ENCODE data around the gene DNTT. TPM values are rescaled to one million over a fixed set of nuclear protein-coding genes. Genes with fewer than 3 reads are reported as not detected.

The DNTT gene
- total and polyA plus RNA-seq, 5 experiments from 2014 or later, result not detected

- Mint-ChIP-seq H3K4me3 (no peak overlapping the region), H3K27me3 (no peaks in the 10 kb centered on the region), H3K27ac (no peak overlapping the region), H3K9me3 (peaks cover 0 to 2% (median 0%) of the 10 kb centered on the region in 9 donors), H3K4me1 (peaks cover 0 to 2% (median 0%) of the 10 kb centered on the region in 4 donors), H3K36me3 (no peaks in the 10 kb centered on the region)
- DNase-seq (no peak), ATAC-seq (no peak)
- POLR2A ChIA-PET, result no interaction called here
These were observed 61.3 kb downstream of the DNTT start for GRCh38 chr10:96365571-96365970.

GRCh38 chr10:96366508-96366907, 62.3 kb downstream of the DNTT start:
- no peaks in the 10 kb centered on the region for H3K36me3 Mint-ChIP-seq
- no peak overlapping the region for H3K4me3 Mint-ChIP-seq
- no peak for DNase-seq
- peaks cover 0 to 5% (median 0%) of the 10 kb centered on the region in 4 donors for H3K4me1 Mint-ChIP-seq
- H3K9me3 Mint-ChIP-seq, result peaks cover 0 to 2% (median 0%) of the 10 kb centered on the region in 9 donors
- POLR2A ChIA-PET, result no interaction called here
- peak overlapping the region in 1 of 10 donors; percentile 7 for H3K27ac Mint-ChIP-seq
- H3K27me3 Mint-ChIP-seq, result no peaks in the 10 kb centered on the region
- ATAC-seq, result no peak

- DNase-seq (no peak), ATAC-seq (no peak)
- Mint-ChIP-seq H3K9me3 (peaks cover 0 to 2% (median 0%) of the 10 kb centered on the region in 9 donors), H3K4me3 (no peak overlapping the region), H3K4me1 (peaks cover 0 to 5% (median 0%) of the 10 kb centered on the region in 4 donors), H3K27me3 (no peaks in the 10 kb centered on the region), H3K36me3 (no peaks in the 10 kb centered on the region), H3K27ac (peak overlapping the region in 1 of 10 donors; percentile 18)
- POLR2A ChIA-PET, result no interaction called here
These were observed 63.2 kb downstream of the DNTT start for GRCh38 chr10:96367470-96367869.

- H3K27me3 Mint-ChIP-seq, result peaks cover 0 to 8% (median 0%) of the 10 kb centered on the region in 5 donors
- no peak overlapping the region for H3K27ac Mint-ChIP-seq
- no peaks in the 10 kb centered on the region for H3K36me3 Mint-ChIP-seq
- no peak for DNase-seq
- H3K9me3 Mint-ChIP-seq, result no peaks in the 10 kb centered on the region
- H3K4me3 Mint-ChIP-seq, result no peak overlapping the region
- POLR2A ChIA-PET, result no interaction called here
- no peak for ATAC-seq
- H3K4me1 Mint-ChIP-seq, result peaks cover 0 to 5% (median 0%) of the 10 kb centered on the region in 4 donors
These were observed 64.7 kb downstream of the DNTT start for GRCh38 chr10:96368971-96369370.

GRCh38 chr10:96369890-96370583, 65.8 kb downstream of the DNTT start:
- no peaks in the 10 kb centered on the region for H3K9me3 Mint-ChIP-seq
- H3K27me3 Mint-ChIP-seq, result peaks cover 0 to 10% (median 6%) of the 10 kb centered on the region in 5 donors
- H3K36me3 Mint-ChIP-seq, result no peaks in the 10 kb centered on the region
- no peak overlapping the region for H3K4me3 Mint-ChIP-seq
- DNase-seq, result no peak
- no peak overlapping the region for H3K27ac Mint-ChIP-seq
- peaks cover 5 to 11% (median 8%) of the 10 kb centered on the region in 4 donors for H3K4me1 Mint-ChIP-seq
- POLR2A ChIA-PET, result no interaction called here
- ATAC-seq, result no peak

- POLR2A ChIA-PET, result no interaction called here
- Mint-ChIP-seq H3K27me3 (peaks cover 0 to 14% (median 10%) of the 10 kb centered on the region in 5 donors), H3K9me3 (no peaks in the 10 kb centered on the region), H3K27ac (no peak overlapping the region), H3K4me3 (no peak overlapping the region), H3K36me3 (no peaks in the 10 kb centered on the region), H3K4me1 (peaks cover 10 to 17% (median 14%) of the 10 kb centered on the region in 4 donors)
- peak in 1 of 2 donors; percentile 40 for ATAC-seq
- peak in 9 of 10 donors; percentile 14 to 70 (median 49) for DNase-seq
These were observed 66.4 kb downstream of the DNTT start for GRCh38 chr10:96370584-96371157.

- POLR2A ChIA-PET, result no interaction called here
These were observed 67.1 kb downstream of the DNTT start for GRCh38 chr10:96371356-96371755.

GRCh38 chr10:96374004-96374403, 69.8 kb downstream of the DNTT start:
- H3K27me3 Mint-ChIP-seq, result peaks cover 0 to 15% (median 10%) of the 10 kb centered on the region in 5 donors
- peak overlapping the region in 1 of 10 donors; percentile 71 for H3K27ac Mint-ChIP-seq
- no peak for DNase-seq
- H3K9me3 Mint-ChIP-seq, result no peaks in the 10 kb centered on the region
- peaks cover 10 to 18% (median 15%) of the 10 kb centered on the region in 4 donors for H3K4me1 Mint-ChIP-seq
- POLR2A ChIA-PET, result no interaction called here
- ATAC-seq, result no peak
- H3K36me3 Mint-ChIP-seq, result no peaks in the 10 kb centered on the region
- peak overlapping the region; percentile 74 to 90 (median 84) for H3K4me3 Mint-ChIP-seq

More at GRCh38 chr10:96371356-96371755, 67.1 kb downstream of the DNTT start:
- DNase-seq (no peak), ATAC-seq (no peak)
- no peaks in the 10 kb centered on the region for H3K9me3 Mint-ChIP-seq
- H3K27ac Mint-ChIP-seq, result no peak overlapping the region
- peaks cover 10 to 18% (median 15%) of the 10 kb centered on the region in 4 donors for H3K4me1 Mint-ChIP-seq
- no peak overlapping the region for H3K4me3 Mint-ChIP-seq
- H3K36me3 Mint-ChIP-seq, result no peaks in the 10 kb centered on the region
- peaks cover 0 to 15% (median 10%) of the 10 kb centered on the region in 5 donors for H3K27me3 Mint-ChIP-seq

GRCh38 chr10:96374639-96374984, 70.4 kb downstream of the DNTT start:
- peaks cover 10 to 18% (median 15%) of the 10 kb centered on the region in 4 donors for H3K4me1 Mint-ChIP-seq
- H3K27me3 Mint-ChIP-seq, result peaks cover 0 to 16% (median 10%) of the 10 kb centered on the region in 5 donors
- POLR2A ChIA-PET, result no interaction called here
- H3K9me3 Mint-ChIP-seq, result no peaks in the 10 kb centered on the region
- H3K27ac Mint-ChIP-seq, result no peak overlapping the region
- H3K36me3 Mint-ChIP-seq, result no peaks in the 10 kb centered on the region
- H3K4me3 Mint-ChIP-seq, result peak overlapping the region; percentile 74 to 90 (median 84)
- no peak for DNase-seq
- ATAC-seq, result peak in 1 of 2 donors; percentile 7

GRCh38 chr10:96374985-96375830, 71.0 kb downstream of the DNTT start:
- peaks cover 10 to 18% (median 15%) of the 10 kb centered on the region in 4 donors for H3K4me1 Mint-ChIP-seq
- H3K27ac Mint-ChIP-seq, result no peak overlapping the region
- no peaks in the 10 kb centered on the region for H3K36me3 Mint-ChIP-seq

GRCh38 chr10:96376483-96376882, 72.2 kb downstream of the DNTT start:
- DNase-seq (no peak), ATAC-seq (no peak)
- Mint-ChIP-seq H3K4me1 (peaks cover 10 to 18% (median 12%) of the 10 kb centered on the region in 4 donors), H3K9me3 (no peaks in the 10 kb centered on the region), H3K27ac (no peak overlapping the region), H3K27me3 (peaks cover 0 to 21% (median 10%) of the 10 kb centered on the region in 5 donors), H3K36me3 (no peaks in the 10 kb centered on the region), H3K4me3 (no peak overlapping the region)
- POLR2A ChIA-PET, result no interaction called here

More at GRCh38 chr10:96374985-96375830, 71.0 kb downstream of the DNTT start:
- H3K9me3 Mint-ChIP-seq, result no peaks in the 10 kb centered on the region
- peaks cover 0 to 16% (median 10%) of the 10 kb centered on the region in 5 donors for H3K27me3 Mint-ChIP-seq
- POLR2A ChIA-PET, result no interaction called here
- peak overlapping the region; percentile 74 to 90 (median 84) for H3K4me3 Mint-ChIP-seq
- ATAC-seq, result peak; percentile 89 to 94
- peak; percentile 44 to 76 (median 62) for DNase-seq

- ATAC-seq (no peak), DNase-seq (no peak)
- no peak overlapping the region for H3K4me3 Mint-ChIP-seq
- POLR2A ChIA-PET, result no interaction called here
- H3K27ac Mint-ChIP-seq, result no peak overlapping the region
- peaks cover 10 to 18% (median 12%) of the 10 kb centered on the region in 4 donors for H3K4me1 Mint-ChIP-seq
- no peaks in the 10 kb centered on the region for H3K9me3 Mint-ChIP-seq
- peaks cover 0 to 22% (median 12%) of the 10 kb centered on the region in 5 donors for H3K27me3 Mint-ChIP-seq
- no peaks in the 10 kb centered on the region for H3K36me3 Mint-ChIP-seq
These were observed 73.6 kb downstream of the DNTT start for GRCh38 chr10:96377816-96378294.
